ENCODE measurements around the gene PDE6C.
A peak's percentile ranks its signal among the peaks of the same experiment; 100 is the strongest.

The PDE6C gene

DNA sequence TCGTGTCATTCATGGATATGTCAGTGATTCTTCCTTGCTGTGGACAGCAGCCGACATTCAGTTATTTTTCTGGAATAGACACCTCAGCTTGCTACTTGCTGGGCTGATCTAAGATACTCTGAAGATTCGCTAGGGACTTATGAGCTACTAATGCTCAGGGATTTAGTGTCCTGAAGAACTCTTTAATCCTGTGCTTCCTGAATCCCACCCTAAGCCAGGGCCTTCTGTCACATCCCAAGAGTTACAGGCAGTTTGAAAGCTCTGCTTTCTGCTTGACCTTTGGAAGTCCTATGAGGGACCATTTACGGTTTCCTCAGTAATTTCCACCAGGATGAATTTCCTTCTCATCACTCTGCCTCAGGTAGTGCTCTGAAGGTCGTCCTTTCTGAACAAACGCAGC, at the start of gene PDE6C:
Gene PDE6C (plus strand): TSS at position 227 of the 400 bp plus-strand sequence. CDS start 189 bp downstream, outside the sequence.
- no peak for TF ChIP-seq CTCF (IDR thresholded peaks at IDR 0.05)
- DNase-seq (ENCODE audit: low spot score) = no peak
- H3K4me3 ChIP-seq = no peak within 1 kb of the TSS
- H3K27ac ChIP-seq = no peak within 1 kb of the TSS

GRCh38 chr10:93565446-93565845, 46.9 kb upstream of the PDE6C start:
- Histone ChIP-seq H3K4me3 (no peak overlapping the region), H3K27ac (no peak overlapping the region)
- no peak for TF ChIP-seq CTCF (IDR thresholded peaks at IDR 0.05)
- DNase-seq (ENCODE audit: low spot score) = no peak

GRCh38 chr10:93566435-93567276, 45.7 kb upstream of the PDE6C start, which contains the start of gene FFAR4:
TSS of gene FFAR4 (plus strand) at chr10:93566665. CDS start at chr10:93566721, 56 bp downstream.
- peak within 1 kb of the TSS; percentile 66 for H3K4me3 ChIP-seq
- DNase-seq (ENCODE audit: low spot score) = no peak
- H3K27ac ChIP-seq = no peak within 1 kb of the TSS
- no peak for TF ChIP-seq CTCF (IDR thresholded peaks at IDR 0.05)

DNA sequence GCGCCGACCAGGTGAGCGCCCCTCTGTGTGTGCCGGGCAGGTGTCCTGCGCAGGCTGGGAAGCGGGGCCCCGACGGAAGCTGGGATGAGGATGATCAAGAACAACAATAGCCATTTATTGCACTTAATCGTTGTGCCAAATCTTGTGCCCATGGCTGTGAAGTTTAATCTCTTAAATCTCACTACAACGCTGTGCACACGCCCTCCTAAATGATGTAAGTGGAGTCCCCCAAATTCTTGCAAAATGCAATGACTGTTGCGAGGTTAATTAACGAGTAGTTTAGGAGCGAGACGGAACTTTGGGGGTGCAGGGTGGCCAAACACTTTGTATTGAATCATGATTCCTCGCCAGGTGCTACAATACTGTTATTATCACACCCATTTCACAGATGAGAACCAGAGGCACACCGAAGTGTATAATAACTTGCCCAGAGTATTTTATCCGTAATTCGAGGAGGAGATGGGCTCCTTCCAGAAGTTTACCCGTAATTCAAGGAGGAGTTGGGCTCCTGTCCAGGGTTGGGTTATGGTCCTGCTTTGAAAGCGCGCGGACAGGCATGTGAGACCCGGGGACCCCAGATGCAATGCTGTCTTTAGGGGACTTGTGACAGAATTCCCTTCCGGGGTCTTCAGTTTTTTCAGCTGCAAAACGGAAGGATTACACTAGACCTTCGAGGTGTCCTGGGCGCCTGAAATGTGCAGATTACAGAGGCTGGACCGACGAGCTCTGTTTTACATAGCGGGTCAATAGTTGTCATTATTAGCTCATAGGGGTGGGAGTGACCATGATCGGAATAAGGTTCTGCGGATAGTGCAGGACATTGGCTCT, 44.8 kb upstream of the PDE6C start:
- peak overlapping the region; percentile 66 for H3K4me3 ChIP-seq
- no peak for DNase-seq (ENCODE audit: low spot score)
- no peak for TF ChIP-seq CTCF (IDR thresholded peaks at IDR 0.05)
- no peak overlapping the region for H3K27ac ChIP-seq

GRCh38 chr10:93568105-93568390, 44.3 kb upstream of the PDE6C start:
- TF ChIP-seq CTCF (IDR thresholded peaks at IDR 0.05) = no peak
- no peak for DNase-seq (ENCODE audit: low spot score)
- Histone ChIP-seq H3K4me3 (peak overlapping the region; percentile 66), H3K27ac (no peak overlapping the region)

GRCh38 chr10:93570383-93570782, 42.0 kb upstream of the PDE6C start:
- no peak overlapping the region for H3K4me3 ChIP-seq
- no peak for TF ChIP-seq CTCF (IDR thresholded peaks at IDR 0.05)
- no peak for DNase-seq (ENCODE audit: low spot score)
- no peak overlapping the region for H3K27ac ChIP-seq

All from coronary artery (tissue), 2 donors.